Liver (tissue), 9 donors: ENCODE results near the gene CACNA1C. TPM values are rescaled to one million over a fixed set of nuclear protein-coding genes. Genes with fewer than 3 reads are reported as not detected.

Experiments used
- DNase-seq: peaks from one replicate; pipeline ENCODE4 v3.0.0-alpha.2; 2017; ENCODE audit warnings: low spot score
- H3K27ac ChIP-seq, 2 donors: one replicate each; pipeline ENCODE4 v1.7.0; 2013; ENCODE audit warnings: inconsistent platforms in 2 of 2, low read length in 2 of 2, control low read depth in 1 of 2, low read depth in 1 of 2, mild to moderate bottlenecking in 1 of 2
- H3K27me3 ChIP-seq, 4 donors: one replicate each; pipeline versions ENCODE4 v1.6.1 to v1.7.0; 2013; ENCODE audit warnings: low read length in 3 of 4, inconsistent platforms in 1 of 4, mild to moderate bottlenecking in 1 of 4, moderate library complexity in 1 of 4; ENCODE audit not compliant: control insufficient read depth in 4 of 4, insufficient read depth in 4 of 4
- H3K36me3 ChIP-seq, 4 donors: one replicate each; pipeline versions ENCODE4 v1.6.1 to v1.7.0; 2013; ENCODE audit warnings: low read length in 3 of 4, mild to moderate bottlenecking in 3 of 4, low read depth in 1 of 4, moderate library complexity in 1 of 4; ENCODE audit not compliant: control insufficient read depth in 4 of 4, insufficient read depth in 3 of 4
- H3K4me1 ChIP-seq, 4 donors: one replicate each; pipeline versions ENCODE4 v1.6.1 to v1.7.0; 2013; ENCODE audit warnings: low read length in 3 of 4, mild to moderate bottlenecking in 3 of 4, moderate library complexity in 1 of 4; ENCODE audit not compliant: control insufficient read depth in 4 of 4, insufficient read depth in 4 of 4
- H3K4me3 ChIP-seq, 3 donors: one replicate each; pipeline versions ENCODE4 v1.6.1 to v1.7.0; 2013; ENCODE audit warnings: low read length in 3 of 3, control low read depth in 1 of 3, low read depth in 1 of 3, mild to moderate bottlenecking in 1 of 3
- H3K9ac ChIP-seq, 2 donors: one replicate each; pipeline ENCODE4 v1.7.0; 2013; ENCODE audit warnings: low read length in 2 of 2, mild to moderate bottlenecking in 2 of 2, moderate library complexity in 2 of 2, control low read depth in 1 of 2, low read depth in 1 of 2
- H3K9me3 ChIP-seq, 4 donors: one replicate each; pipeline versions ENCODE4 v1.6.1 to v1.7.0; 2013; ENCODE audit warnings: low read length in 3 of 4; ENCODE audit not compliant: control insufficient read depth in 4 of 4
- ATF3 ChIP-seq: IDR thresholded peaks from 2 replicates; pipeline ENCODE4 v1.6.1; 2016; ENCODE audit warnings: antibody characterized with exemption
- CTCF ChIP-seq: fragments of 150-350 bp; IDR thresholded peaks from 2 replicates; pipeline ENCODE4 v1.5.1; 2017; ENCODE audit warnings: improper control_type of control experiment, low read depth, low read length; ENCODE audit not compliant: missing input control
- EGR1 ChIP-seq, 2 donors: IDR thresholded peaks; 2 replicates each; pipeline ENCODE4 v1.6.1; 2016 to 2018; ENCODE audit warnings: antibody characterized with exemption in 2 of 2, low read depth in 2 of 2
- FOXA1 ChIP-seq: IDR thresholded peaks from 2 replicates; pipeline ENCODE4 v1.6.1; 2016; ENCODE audit warnings: antibody characterized with exemption
- FOXA2 ChIP-seq: IDR thresholded peaks from 2 replicates; pipeline ENCODE4 v1.6.1; 2016; ENCODE audit warnings: antibody characterized with exemption
- HNF4A ChIP-seq, 2 donors: conservative IDR thresholded peaks; 2 replicates each; pipeline ENCODE4 v1.6.1; 2016; ENCODE audit warnings: antibody characterized with exemption in 2 of 2, mild to moderate bottlenecking in 2 of 2
- JUND ChIP-seq, 2 donors: IDR thresholded peaks; 2 replicates each; pipeline ENCODE4 v1.6.1; 2016; ENCODE audit warnings: antibody characterized with exemption in 2 of 2
- MAX ChIP-seq: IDR thresholded peaks from 2 replicates; pipeline ENCODE4 v1.6.1; 2016; ENCODE audit warnings: antibody characterized with exemption
- REST ChIP-seq: IDR thresholded peaks from 2 replicates; pipeline ENCODE4 v1.6.1; 2016; ENCODE audit warnings: antibody characterized with exemption, mild to moderate bottlenecking
- RXRA ChIP-seq, 2 donors: IDR thresholded peaks; 2 replicates each; pipeline ENCODE4 v1.6.1; 2017 to 2018; ENCODE audit warnings: antibody characterized with exemption in 2 of 2, mild to moderate bottlenecking in 1 of 2
- YY1 ChIP-seq: IDR thresholded peaks from 2 replicates; pipeline ENCODE4 v1.6.1; 2016; ENCODE audit warnings: antibody characterized with exemption, mild to moderate bottlenecking
- WGBS: extraction: QIAGEN DNeasy Blood & Tissue Kit; methylation state at CpG from one replicate; pipeline ENCODE4 v1.1.7; 2013; 5-methylcytosine and 5-hydroxymethylcytosine counted together
- polyA plus RNA-seq, 2 donors: library from polyadenylated mRNA; stranded (reverse) in 1 of 2; unstranded in 1 of 2; fragments of 200-250 nt in 1 of 2; fragments of >200 nt in 1 of 2; fragmentation: Nextera tagmentation in 1 of 2; extraction: Ambion mirVana in 1 of 2; gene quantifications; one replicate each; pipeline versions ENCODE4 v1.2.1 to v1.2.3, GENCODE V29; 2013 to 2015
- total RNA-seq, 2 donors: library from RNA; depleted of rRNA; stranded (reverse); fragments of >200 nt; gene quantifications; one replicate each; pipeline ENCODE4 v1.2.3, GENCODE V29; 2014
- donor health status: healthy.
- donor health status: healthy.
- donor health status: healthy.
- donor health status: healthy.
- donor health status: healthy.

Gene CACNA1C
- total and polyA plus RNA-seq, 4 donors: 0.23 to 1.9 (median 0.41) TPM

- TF ChIP-seq HNF4A (conservative IDR thresholded peaks at IDR 0.05) (no peak), FOXA2 (no peak), YY1 (no peak), CTCF (no peak)
- Histone ChIP-seq H3K27ac (no peak overlapping the region), H3K4me1 (no peaks in the 10 kb centered on the region), H3K9me3 (no peaks in the 10 kb centered on the region), H3K36me3 (no peaks in the 10 kb centered on the region), H3K9ac (no peak overlapping the region), H3K27me3 (no peaks in the 10 kb centered on the region), H3K4me3 (no peak overlapping the region)
- 79% methylated on average over 11 of the region's 11 CpGs for WGBS
- DNase-seq: no peak
Measured at GRCh38 chr12:2363836-2364609, 311.2 kb downstream of the CACNA1C start.

- Histone ChIP-seq H3K27me3 (no peaks in the 10 kb centered on the region), H3K4me1 (no peaks in the 10 kb centered on the region), H3K27ac (no peak overlapping the region), H3K9me3 (no peaks in the 10 kb centered on the region), H3K36me3 (no peaks in the 10 kb centered on the region), H3K9ac (no peak overlapping the region), H3K4me3 (no peak overlapping the region)
- no peak for DNase-seq
- TF ChIP-seq ATF3 (no peak), REST (no peak), EGR1 (IDR thresholded peaks at IDR 0.05; ENCODE audit: low read depth in 2 of 2) (no peak), RXRA (IDR thresholded peaks at IDR 0.05) (no peak), JUND (IDR thresholded peaks at IDR 0.05) (no peak), FOXA2 (no peak)
- 79% methylated on average over 9 of the region's 9 CpGs for WGBS
Measured at GRCh38 chr12:2364631-2365051, 311.9 kb downstream of the CACNA1C start.

- no peaks in the 10 kb centered on the region for H3K27me3 ChIP-seq
- H3K9ac ChIP-seq: no peak overlapping the region
- H3K9me3 ChIP-seq: no peaks in the 10 kb centered on the region
- no peaks in the 10 kb centered on the region for H3K4me1 ChIP-seq
- WGBS: 58% methylated on average over 3 of the region's 3 CpGs
- DNase-seq: no peak
- no peak for TF ChIP-seq FOXA1
- no peak for TF ChIP-seq MAX
- H3K4me3 ChIP-seq: no peak overlapping the region
- no peak overlapping the region for H3K27ac ChIP-seq
- no peaks in the 10 kb centered on the region for H3K36me3 ChIP-seq
Measured at GRCh38 chr12:2366711-2367110, 313.9 kb downstream of the CACNA1C start.
